HepG2 (cell line): Measurements from ENCODE around the gene WDR49. TPM values are rescaled to one million over a fixed set of nuclear protein-coding genes. Genes with fewer than 3 reads are reported as not detected.

ENCODE experiments used
- ATAC-seq: fragments of 200-7000 bp; cut with Tn5 transposase; 3 replicates; pipeline ENCODE4 v1.9.1; 2020; ENCODE audit warnings: mild to moderate bottlenecking, moderate library complexity
- BruUV-seq: library from RNA; stranded (reverse); fragments of 400-500 nt; replicated peaks from 2 replicates; lab custom pipeline; 2021; lab: Mats Ljungman, UMichigan
- CTCF ChIA-PET: fragments of 300-600 bp; formaldehyde crosslinking; extraction: SDS; loops from one replicate; lab custom pipeline; 2021; ENCODE audit warnings: low total read pairs, inconsistent platforms, low intra/inter-chr PET ratio; lab: Yijun Ruan, JAX
- POLR2A ChIA-PET: fragments of 350-600 bp; sonication (Branson Sonifier 250); formaldehyde crosslinking; loops from one replicate; lab custom pipeline; 2020; ENCODE audit warnings: antibody characterized with exemption, inconsistent platforms; lab: Yijun Ruan, JAX
- DNase-seq: peaks from one replicate; pipeline ENCODE4 v3.0.0-alpha.2; 2015; ENCODE audit warnings: low spot score
- FAIRE-seq: peaks from 3 replicates; lab custom pipeline; 2011; peaks lifted over from hg19 to GRCh38; lab: Jason Lieb, UNC
- H2AFZ ChIP-seq: one replicate; pipeline ENCODE4 v1.6.1; 2011; ENCODE audit warnings: low read length, inconsistent platforms
- H3K27ac ChIP-seq: fragments of 300-600 bp; 3 replicates; pipeline ENCODE4 v1.8.0; 2011; ENCODE audit warnings: mixed run types, mild to moderate bottlenecking, mixed read lengths, low read length, inconsistent platforms; ENCODE audit not compliant: insufficient read depth; ENCODE audit errors: extremely low read length
- H3K27me3 ChIP-seq, 2 experiments: fragments of 200-600 bp in 1 of 2; 2 replicates in 1 of 2; 3 replicates in 1 of 2; pipeline versions ENCODE4 v1.6.0 to v1.8.0; 2011; ENCODE audit warnings: low read length in 2 of 2, mild to moderate bottlenecking in 2 of 2, moderate library complexity in 2 of 2, inconsistent platforms in 1 of 2; ENCODE audit not compliant: insufficient read depth in 2 of 2, control insufficient read depth in 1 of 2
- H3K36me3 ChIP-seq, 2 experiments: fragments of 200-600 bp in 1 of 2; replicated peaks in 1 of 2; 2 replicates in 1 of 2; 3 replicates in 1 of 2; pipeline versions ENCODE4 v1.5.1 to v1.8.0; 2011; ENCODE audit warnings: low read length in 2 of 2, inconsistent platforms in 1 of 2; ENCODE audit not compliant: insufficient read depth in 2 of 2, control insufficient read depth in 1 of 2
- H3K4me1 ChIP-seq: 2 replicates; pipeline ENCODE4 v1.5.1; 2012; ENCODE audit warnings: low read length, inconsistent platforms; ENCODE audit not compliant: insufficient read depth
- H3K4me2 ChIP-seq: 2 replicates; pipeline ENCODE4 v1.6.0; 2011; ENCODE audit warnings: low read depth, low read length, inconsistent platforms
- H3K4me3 ChIP-seq, 3 experiments: fragments of 200-600 bp in 1 of 3; sonication (generic), shearing (Covaris generic) in 1 of 3; replicated peaks in 1 of 3; 2 replicates each; pipeline ENCODE4 v1.5.1; 2011 to 2016; ENCODE audit warnings: low read length in 3 of 3, inconsistent platforms in 2 of 3, low read depth in 2 of 3, mild to moderate bottlenecking in 2 of 3, control low read depth in 1 of 3, mixed read lengths in 1 of 3; ENCODE audit not compliant: insufficient read depth in 1 of 3
- H3K79me2 ChIP-seq: one replicate; pipeline ENCODE4 v1.6.1; 2011; ENCODE audit warnings: low read length, inconsistent platforms; ENCODE audit not compliant: insufficient read depth
- H3K9ac ChIP-seq: 2 replicates; pipeline ENCODE4 v1.6.0; 2011; ENCODE audit warnings: mild to moderate bottlenecking, low read depth, low read length, inconsistent platforms; ENCODE audit not compliant: insufficient read depth
- H3K9me3 ChIP-seq: 2 replicates; pipeline ENCODE4 v1.5.1; 2012; ENCODE audit warnings: mild to moderate bottlenecking, low read length
- H4K20me1 ChIP-seq: 2 replicates; pipeline ENCODE4 v1.6.0; 2011; ENCODE audit warnings: inconsistent platforms, mild to moderate bottlenecking, low read length, moderate library complexity; ENCODE audit not compliant: insufficient read depth
- ARID4A ChIP-seq: sonication (generic); formaldehyde crosslinking; IDR thresholded peaks from 2 replicates; pipeline ENCODE4 v1.5.0; 2020; ENCODE audit warnings: mild to moderate bottlenecking, missing genetic modification reagents, borderline replicate concordance
- ATF4 ChIP-seq, 2 experiments: fragments of 450-650 bp in 1 of 2; sonication (generic) in 1 of 2; formaldehyde crosslinking; IDR thresholded peaks; 2 replicates each; pipeline versions ENCODE4 v1.5.0 to v1.8.0; 2020 to 2022; ENCODE audit warnings: mild to moderate bottlenecking in 1 of 2, missing genetic modification reagents in 1 of 2
- ETV5 ChIP-seq: IDR thresholded peaks from 2 replicates; pipeline ENCODE4 v1.6.1; 2018; ENCODE audit warnings: missing biosample characterization, missing genetic modification reagents, inconsistent platforms, borderline replicate concordance
- NFATC3 ChIP-seq: sonication (generic); formaldehyde crosslinking; IDR thresholded peaks from 2 replicates; pipeline ENCODE4 v1.5.1; 2020; ENCODE audit warnings: mild to moderate bottlenecking, missing genetic modification reagents
- TOE1 ChIP-seq: sonication (generic); formaldehyde crosslinking; IDR thresholded peaks from 2 replicates; pipeline ENCODE4 v1.4.0; 2020; ENCODE audit warnings: mild to moderate bottlenecking, missing genetic modification reagents
- ZBTB10 ChIP-seq: sonication (generic); formaldehyde crosslinking; IDR thresholded peaks from 2 replicates; pipeline ENCODE4 v1.4.0; 2020; ENCODE audit warnings: missing genetic modification reagents, borderline replicate concordance
- ZNF646 ChIP-seq: sonication (generic); formaldehyde crosslinking; IDR thresholded peaks from 2 replicates; pipeline ENCODE4 v1.9.0; 2021; ENCODE audit warnings: mild to moderate bottlenecking, missing genetic modification reagents
- WGBS: methylation state at CpG from one replicate; pipeline ENCODE4 v1.1.6; 2017; ENCODE audit warnings: low lambda C conversion rate; 5-methylcytosine and 5-hydroxymethylcytosine counted together
- in situ Hi-C: cut with HindIII; loops from 2 replicates; pipeline ENCODE4 v1.10.0; 2017; ENCODE audit warnings: low pct_unique_long_range_greater_than_20kb; ENCODE audit not compliant: extremely low pct_ligation_motif_present
- intact Hi-C: fragments of 100-400 bp; cut with micrococcal nuclease; formaldehyde crosslinking; loops from one replicate; pipeline ENCODE4 v1.10.0; 2022; ENCODE audit not compliant: unreplicated experiment
- polyA plus RNA-seq, 8 experiments: library from polyadenylated mRNA; depleted of rRNA in 3 of 8; stranded (reverse) in 7 of 8; unstranded in 1 of 8; fragments of >200 nt; fragmentation: Illumina TruSeq in 4 of 8; extraction: Trizol in 4 of 8; gene quantifications; 2 replicates each; pipeline versions ENCODE4 v1.2.1 to v1.2.3, GENCODE V29; 2011 to 2016; ENCODE audit warnings: low read depth in 4 of 8, missing spikeins in 1 of 8, mixed read lengths in 1 of 8; ENCODE audit not compliant: insufficient read depth in 1 of 8
- total RNA-seq, 5 experiments: library from RNA; depleted of rRNA; stranded (reverse); fragments of >200 nt; fragmentation: Illumina TruSeq; extraction: Trizol; gene quantifications; 2 replicates each; pipeline ENCODE4 v1.2.3, GENCODE V29; 2016; ENCODE audit warnings: low read depth in 1 of 5

Gene WDR49
- total and polyA plus RNA-seq, 2 of the 13 experiments (the other 11 are each of a cell fraction or from before 2014, with no cell fraction given) = 0.04 TPM; not detected in 1

GRCh38 chr3:167441256-167441655 lies 212.5 kb downstream of the WDR49 start:
- no peak overlapping the region for H3K4me3 ChIP-seq
- in situ Hi-C loops (no loop called here), intact Hi-C loops (no loop called here)
- no peak overlapping the region for H3K9ac ChIP-seq
- no peaks in the 10 kb centered on the region for H4K20me1 ChIP-seq
- no TSS peak for BruUV-seq
- 48% methylated on average over 2 of the region's 2 CpGs for WGBS
- ATAC-seq = no peak
- H3K36me3 ChIP-seq = no peaks in the 10 kb centered on the region
- no peaks in the 10 kb centered on the region for H3K79me2 ChIP-seq
- H3K4me1 ChIP-seq = no peaks in the 10 kb centered on the region
- no peak for FAIRE-seq
- CTCF ChIA-PET = no interaction called here
- no peak overlapping the region for H2AFZ ChIP-seq
- H3K27ac ChIP-seq = no peak overlapping the region
- H3K9me3 ChIP-seq = no peaks in the 10 kb centered on the region
- DNase-seq = no peak
- POLR2A ChIA-PET = no interaction called here
- no peak overlapping the region for H3K4me2 ChIP-seq
- no peaks in the 10 kb centered on the region for H3K27me3 ChIP-seq
- TF ChIP-seq ATF4 (CRISPR knock-in tag; IDR thresholded peaks at IDR 0.05) (no peak), ZNF646 (CRISPR knock-in tag) (no peak), ZBTB10 (no peak), ARID4A (no peak), TOE1 (CRISPR knock-in tag) (no peak), NFATC3 (CRISPR knock-in tag) (no peak), ETV5 (CRISPR knock-in tag) (no peak)
